HG02970 (cell line): ENCODE results near the gene CXCL14.

Experiments used
- ATAC-seq: cut with Tn5 transposase; IDR thresholded peaks from one replicate; pipeline ENCODE4 v1.9.1; 2021; ENCODE audit warnings: mild to moderate bottlenecking, moderate library complexity, moderate number of reproducible peaks; ENCODE audit not compliant: unreplicated experiment, low FRiP score

Gene CXCL14

DNA sequence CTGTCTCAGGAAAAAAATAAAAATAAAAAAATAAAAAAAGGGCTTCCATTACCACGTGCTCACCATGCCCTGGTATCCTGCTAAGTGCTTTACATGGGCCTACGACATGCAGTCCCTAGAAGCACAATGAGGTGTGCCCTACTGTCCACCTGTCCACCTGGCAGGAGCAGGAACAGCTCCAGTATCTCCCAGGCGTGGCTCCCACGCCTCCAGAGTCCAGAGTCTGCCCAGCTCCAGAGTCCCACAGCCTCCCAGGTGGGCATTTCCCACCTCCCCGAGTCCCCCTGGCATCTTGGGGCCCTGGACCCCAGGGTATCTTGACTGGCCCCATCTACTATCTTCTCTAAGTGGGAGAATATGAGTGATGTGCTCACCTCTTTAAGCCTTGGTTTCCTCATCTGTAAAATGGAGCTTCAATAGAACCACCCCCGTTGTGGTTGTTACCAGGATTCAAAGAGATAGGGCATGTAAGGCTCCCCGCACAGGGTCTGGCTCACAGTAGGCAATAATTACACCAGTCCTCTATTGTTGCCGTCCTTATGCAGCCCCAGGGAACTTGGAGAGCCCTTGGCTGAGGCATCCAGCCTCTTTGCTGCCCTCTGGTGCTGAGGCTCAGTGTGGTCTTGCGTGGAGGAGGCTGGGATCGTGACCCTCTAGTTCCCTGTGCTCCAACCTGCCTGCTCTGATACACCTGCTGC, 8.9 kb downstream of the CXCL14 start:
- no peak for ATAC-seq

DNA sequence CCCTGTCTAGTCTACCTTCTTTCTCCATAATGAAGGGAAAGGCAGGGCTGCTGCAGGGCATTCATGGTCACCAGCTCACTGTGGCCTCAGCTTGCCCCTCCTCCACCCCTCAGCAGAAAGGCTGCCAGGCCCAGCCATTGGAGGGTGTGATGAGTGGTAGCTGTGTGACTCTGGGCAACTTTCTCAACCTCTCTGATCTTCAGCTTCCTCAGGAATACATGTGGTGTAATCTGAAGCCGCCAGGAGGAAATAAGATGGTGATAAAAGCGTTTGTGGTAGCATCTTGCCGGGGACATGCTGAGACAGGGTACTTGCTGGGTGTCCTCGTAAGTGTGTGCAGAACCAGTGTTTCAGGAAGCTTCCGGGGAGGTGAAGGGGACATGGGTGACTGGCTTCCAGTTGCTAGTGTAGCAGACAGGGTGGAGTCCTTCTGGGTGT, 9.8 kb downstream of the CXCL14 start:
- no peak for ATAC-seq

DNA sequence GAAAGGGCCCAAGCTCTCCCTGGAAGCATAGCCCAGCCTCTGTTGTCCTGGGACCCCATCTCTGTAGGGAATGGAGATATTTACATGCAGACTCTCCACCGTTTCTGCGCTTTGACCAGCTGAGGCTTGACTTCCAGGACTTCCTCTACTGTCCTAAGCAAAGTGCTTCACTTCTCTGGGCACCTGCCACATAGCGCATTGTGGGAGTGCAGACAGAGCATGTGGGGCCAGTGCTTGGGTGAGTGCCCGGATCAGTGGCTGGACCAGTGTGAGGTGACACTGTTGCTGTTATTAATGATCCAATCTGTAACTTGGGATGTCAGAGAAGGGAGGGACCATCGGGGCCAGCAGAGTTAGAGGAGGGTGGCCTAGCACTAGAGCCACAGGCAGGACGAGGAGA, 10.5 kb downstream of the CXCL14 start:
- no peak for ATAC-seq

DNA sequence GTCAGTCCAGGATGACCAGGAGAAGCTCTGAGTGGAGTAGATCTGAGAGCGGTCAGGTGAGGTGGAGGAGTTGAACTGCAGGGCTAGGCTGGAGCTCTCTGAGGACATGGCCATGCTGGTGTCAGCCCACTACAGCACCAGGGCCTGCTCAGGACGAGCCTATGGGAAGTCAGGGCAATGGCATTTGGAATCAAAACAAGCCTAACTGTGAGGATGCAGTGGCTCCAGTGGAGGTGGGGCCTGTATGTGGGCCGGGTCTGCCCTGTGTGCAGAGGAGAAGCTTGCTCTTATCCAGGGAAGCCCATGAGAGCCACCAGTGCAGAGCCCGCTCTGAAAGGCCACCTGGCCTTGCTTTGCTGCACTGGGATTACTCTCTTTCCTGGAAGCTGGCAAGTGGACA, 11.1 kb downstream of the CXCL14 start:
- no peak for ATAC-seq

DNA sequence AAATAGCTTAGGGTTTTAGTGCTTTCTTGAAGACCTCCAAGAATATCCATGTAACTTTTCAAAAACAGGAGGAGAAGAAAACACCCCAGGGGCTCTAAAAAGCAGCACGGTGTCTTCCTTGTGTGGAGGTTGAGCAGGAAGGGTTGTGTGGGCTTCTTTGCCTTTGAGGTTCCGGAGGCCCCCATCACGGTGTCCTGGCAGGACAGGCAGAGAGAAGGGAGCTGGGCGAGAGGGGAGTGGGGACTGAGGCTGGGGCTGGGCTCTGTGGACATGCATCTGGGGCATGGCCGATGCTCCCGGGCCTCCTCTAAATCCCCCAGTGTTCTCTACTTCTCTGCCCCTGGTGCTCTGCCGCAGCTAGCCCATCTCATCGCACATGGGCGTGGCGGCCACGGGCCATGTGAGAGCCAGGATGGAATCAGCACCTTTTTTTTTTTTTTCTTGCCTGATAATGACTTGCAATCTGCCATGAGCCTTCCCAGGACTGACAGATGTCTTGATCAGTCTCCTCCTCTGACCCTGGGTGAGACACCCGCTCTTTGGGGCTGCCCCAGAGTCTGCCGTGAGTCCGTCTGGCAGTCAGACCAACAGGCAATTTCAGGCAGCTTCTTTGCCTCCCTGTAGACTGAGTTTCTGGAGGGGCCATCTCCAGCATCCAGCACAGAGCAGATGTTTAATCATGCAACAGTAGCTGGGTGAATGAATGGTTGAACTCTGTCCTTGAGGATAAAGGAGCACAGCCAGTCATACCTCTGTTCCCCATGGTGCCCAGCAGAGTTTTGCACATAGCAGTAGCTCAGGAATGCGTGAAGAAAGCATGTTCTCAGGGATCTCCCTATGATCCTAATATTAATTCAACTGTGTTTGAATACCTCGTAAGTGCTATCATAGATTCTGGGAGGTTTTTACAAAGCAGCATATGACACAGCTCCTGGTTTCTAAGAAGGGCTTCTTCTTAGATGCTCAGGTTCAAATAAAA, 12.1 kb downstream of the CXCL14 start:
- no peak for ATAC-seq

DNA sequence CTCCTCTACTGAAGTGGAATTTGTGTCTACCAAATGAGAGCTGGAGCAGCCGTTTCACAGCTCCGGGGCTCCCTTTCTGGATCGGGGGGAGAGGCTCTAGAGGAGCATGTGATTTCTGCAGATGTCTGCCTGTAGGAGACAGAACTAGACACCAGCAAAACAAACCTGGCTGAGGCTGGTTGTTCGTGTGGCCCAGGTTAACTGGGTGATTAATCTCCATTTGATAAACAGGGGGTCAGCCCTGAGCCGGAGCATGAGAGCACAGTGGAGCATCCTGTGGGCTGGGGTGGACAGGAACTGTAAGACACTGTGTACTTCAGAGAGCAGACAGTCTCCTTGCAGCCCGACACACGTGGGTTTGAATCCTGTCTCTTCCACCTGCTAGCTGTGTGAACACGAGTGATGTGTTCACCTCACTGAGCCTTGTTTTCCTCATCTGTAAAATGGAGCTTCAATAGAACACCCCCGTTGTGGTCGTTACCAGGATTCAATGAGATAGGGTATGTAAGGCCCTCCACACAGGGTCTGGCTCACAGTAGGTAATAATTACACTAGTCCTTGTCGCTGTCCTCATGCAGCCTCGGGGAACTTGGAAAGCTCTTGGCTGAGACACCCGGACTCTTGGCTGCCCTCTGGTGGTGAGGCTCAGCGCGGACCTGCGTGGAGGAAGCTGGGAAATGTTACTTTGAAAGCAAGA, 12.9 kb downstream of the CXCL14 start:
- no peak for ATAC-seq

DNA sequence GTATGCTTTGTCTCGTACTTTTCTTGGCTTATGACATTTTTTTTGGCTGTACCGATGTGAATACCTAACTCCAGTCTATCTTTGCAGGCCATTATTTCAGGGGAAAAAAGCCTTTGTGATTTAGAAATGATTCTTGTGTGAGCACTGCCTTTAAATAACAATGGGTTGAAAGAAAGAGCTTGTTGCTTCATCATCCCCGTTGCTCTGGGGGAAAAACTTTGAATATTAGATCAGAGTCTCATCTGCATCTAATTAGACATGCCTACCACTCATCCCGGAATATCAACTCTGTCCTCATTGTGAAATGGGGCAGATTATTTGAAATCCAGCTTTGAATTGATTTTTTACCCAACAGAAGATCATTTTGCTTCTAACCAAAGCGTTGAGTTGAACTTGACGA, 13.5 kb downstream of the CXCL14 start:
- ATAC-seq: no peak

DNA sequence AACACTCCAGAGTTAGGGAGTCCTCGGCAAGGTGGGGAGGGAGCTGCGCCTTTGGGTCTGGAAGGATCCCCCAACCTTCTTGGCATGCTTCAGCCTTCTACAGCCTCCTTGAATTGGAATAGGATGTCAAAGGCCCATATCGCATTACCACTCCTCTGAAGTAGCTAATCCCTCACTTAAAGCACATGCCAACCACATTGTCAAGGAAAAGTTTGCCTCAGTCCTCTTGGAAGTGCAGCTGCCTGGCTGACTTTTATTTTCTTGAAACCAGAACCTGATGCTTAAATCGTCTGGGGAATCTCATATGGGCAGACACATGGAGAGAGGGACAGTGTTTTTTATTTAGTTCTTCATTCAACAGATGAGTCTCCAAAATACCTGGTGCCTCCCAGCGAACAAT, 14.5 kb downstream of the CXCL14 start:
- ATAC-seq: no peak

DNA sequence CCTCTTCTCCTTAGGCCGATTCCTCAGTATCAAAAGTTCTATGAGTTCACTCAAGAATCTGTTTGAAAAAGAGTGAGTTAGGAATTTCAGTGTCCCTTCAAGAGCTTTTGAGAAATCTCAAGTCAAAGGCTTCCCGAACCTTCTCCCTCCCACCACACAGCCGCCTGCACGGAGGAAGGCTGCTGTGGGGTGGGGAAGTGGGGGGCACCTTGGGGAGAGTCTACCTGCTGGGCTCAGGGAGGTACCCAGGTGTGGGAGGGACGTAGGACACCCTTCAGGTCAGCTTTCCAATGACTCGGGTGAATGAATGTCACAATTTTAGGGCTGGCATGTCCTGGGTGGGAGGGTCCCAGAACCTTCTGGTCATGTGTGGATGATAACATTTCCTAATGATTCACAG, 17.5 kb downstream of the CXCL14 start:
- no peak for ATAC-seq

DNA sequence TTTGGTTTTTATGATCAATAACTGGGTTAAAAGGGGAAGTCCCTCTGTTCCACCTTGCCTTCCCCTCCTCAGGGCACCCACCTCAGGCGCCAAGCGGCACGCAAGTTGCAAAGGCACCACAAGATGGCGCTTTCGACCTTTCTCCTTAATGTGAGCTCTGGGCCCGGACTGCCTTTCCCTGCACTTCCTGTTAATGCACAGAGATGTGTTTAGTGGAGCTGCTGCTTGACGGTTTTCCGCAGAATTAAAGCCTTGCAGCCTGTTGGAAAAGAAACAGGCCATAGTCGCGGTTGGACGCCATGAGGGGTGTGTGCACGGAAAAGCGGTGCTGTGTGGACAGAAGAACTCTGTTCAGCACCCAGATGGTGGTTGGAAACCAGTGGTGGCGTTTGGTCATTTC, 17.9 kb downstream of the CXCL14 start:
- peak; percentile 82 for ATAC-seq

DNA sequence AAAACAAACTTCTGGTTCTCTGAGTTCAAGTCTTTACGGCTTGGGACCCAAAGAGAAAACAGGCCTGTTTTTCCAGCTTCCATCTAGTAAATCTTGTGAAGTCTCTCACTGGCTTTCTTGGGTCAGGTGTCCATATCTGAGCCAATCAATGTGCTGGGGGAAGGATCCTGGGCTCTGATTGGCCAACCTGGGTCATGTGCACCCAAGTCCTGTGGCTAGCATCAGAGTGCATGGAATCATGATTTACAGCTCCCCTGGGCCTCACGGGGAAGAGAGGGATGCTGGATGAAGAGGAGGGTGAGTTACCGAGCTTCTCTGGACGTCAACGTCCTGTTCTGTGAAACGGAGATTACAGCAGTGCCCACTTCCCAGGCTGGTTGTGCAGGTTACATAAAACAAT, 19.4 kb downstream of the CXCL14 start:
- ATAC-seq: no peak

DNA sequence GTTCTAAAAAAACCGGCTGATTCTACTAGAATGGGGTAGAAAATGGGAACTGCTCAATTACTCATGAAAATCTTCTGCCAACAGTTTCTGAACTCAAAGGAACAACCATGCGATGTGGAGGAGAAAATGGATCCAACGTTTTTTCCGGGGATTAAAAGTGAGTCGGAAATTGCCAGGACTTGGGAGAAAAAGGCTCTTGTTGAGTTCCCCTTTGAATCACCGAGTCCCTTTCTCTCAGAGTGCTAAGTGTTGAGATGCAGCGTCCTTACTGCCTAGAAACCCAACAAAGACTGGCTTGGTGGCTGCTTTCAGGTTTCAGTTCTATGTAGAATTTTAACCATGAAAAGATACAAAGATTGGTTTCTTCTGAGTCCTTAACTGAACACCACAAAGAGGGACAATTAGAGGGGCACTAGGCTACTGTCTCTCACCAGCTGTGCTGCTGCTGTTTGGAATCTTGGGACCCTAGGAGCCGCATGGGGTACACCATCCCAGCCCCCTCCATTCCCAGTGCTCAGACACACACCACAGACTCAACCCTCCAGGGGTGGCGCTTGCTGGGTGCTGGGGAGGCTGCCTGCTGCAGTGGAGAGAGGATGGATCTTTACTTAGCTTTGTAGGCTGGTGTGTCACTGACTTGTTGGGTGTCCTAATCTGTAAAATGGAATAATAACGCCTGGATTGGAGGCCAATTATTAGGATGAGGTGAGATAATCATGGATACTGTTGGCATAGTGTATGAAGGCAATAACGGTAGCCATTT, 21.5 kb downstream of the CXCL14 start:
- ATAC-seq: no peak

DNA sequence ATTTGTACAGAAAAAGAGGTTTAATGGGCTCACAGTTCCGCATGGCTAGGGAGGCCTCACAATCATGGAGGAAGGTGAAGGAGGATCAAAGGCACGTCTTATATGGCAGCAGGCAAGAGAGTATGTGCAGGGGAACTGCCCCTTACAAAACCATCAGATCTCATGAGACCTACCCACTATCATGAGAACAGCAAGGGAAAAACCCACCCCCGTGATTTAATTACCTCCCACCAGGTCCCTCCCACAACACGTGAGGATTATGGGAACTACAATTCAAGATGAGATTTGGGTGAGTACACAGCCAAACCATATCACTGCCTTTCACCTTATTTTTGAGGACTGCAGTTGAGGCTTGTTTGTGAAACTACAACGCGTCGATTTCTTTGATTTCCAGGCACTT, 22.2 kb downstream of the CXCL14 start:
- ATAC-seq: no peak

DNA sequence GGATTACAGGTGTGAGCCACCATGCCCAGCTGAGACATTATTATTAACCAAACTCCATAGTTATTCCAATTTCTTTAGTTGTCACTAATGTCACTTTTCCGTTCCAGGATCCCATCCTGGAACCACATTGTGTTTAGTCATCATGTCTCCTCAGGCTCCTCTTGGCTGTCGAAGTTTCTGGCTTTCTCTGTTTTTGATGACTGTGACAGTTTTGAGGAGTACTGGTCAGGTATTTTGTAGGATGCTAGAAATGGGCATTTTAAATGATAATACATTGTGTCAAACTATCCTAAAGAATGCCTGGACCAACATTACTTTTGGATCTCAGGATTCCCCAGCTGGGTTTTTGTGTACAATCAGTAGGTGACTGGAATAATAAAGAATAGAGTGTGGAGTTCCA, 23.3 kb downstream of the CXCL14 start:
- no peak for ATAC-seq

DNA sequence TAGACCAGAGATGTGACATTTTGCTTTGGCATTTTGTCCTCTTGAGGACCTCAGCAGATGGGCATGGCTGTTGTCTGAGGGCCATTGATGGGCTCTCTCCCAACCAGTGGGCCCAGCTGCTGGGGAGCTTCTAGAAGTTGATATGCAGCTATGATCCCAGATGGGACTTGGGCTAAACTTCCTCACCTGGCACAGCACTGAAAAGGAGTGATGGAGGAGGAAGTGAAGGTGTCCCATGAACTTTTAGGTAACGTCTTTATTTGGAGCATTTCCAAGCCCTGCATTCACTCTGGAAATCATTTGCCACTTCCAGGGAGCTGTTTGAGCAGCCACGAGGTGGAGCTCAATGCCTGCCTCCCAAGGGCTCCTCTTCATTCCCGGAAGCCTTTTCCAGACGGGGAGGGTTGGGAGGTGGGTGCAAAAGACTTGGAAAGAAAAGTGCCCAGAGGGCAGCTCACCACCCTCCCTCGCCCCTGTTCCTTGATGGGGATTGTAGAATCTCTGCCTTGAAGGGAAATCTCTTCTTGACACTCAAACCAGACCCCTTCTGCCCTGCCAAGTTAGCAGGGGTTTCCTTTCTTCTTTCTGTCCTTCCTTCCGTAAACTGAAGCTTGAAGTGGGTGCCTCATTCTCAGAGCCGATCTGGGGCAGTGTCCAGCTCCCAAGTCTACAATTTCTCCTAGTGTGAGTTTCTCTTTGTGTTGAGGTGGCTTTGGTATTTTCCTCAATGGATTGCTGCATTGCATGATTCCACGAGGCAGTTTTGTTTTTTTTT, 24.9 kb downstream of the CXCL14 start:
- ATAC-seq: no peak

DNA sequence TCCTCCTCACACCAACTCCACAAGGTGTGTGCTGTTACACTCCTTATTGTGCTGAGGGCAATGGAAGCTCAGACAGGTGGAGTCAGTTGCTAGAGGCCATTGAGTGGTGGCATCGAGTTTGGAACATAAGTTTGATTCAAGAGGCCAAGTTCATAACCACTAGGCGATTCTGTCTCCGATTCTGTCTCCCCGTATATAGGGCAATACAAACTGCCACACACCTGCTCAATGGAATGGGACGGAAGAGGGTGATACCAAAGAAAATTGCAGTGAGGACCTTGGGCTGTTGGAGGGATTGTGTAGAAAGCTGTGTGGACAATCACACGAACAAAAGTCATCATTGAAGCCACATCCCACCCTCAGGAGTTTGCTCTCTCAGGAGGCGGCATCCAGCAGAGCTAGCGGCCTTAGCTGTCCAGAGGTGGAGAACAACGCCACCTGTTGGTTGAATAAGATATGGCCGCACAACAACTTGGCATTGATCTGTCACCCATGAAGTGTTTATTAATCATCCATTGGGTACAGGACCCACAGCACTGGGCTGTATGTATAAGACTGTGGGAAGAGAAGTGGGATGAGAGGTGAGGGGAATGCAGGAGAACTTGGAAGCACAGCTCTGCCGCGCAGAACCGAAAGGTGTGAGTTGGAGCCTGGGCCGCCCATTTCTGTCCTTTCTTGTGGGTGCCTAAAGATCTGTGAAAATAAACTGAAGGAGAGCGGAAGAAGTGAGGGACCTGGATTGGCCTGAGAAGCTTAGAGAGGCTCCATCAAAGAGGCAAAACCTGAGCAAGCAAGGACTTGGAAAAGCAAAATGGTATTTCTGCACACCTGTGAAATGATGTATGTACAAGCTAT, 27.0 kb downstream of the CXCL14 start:
- no peak for ATAC-seq

DNA sequence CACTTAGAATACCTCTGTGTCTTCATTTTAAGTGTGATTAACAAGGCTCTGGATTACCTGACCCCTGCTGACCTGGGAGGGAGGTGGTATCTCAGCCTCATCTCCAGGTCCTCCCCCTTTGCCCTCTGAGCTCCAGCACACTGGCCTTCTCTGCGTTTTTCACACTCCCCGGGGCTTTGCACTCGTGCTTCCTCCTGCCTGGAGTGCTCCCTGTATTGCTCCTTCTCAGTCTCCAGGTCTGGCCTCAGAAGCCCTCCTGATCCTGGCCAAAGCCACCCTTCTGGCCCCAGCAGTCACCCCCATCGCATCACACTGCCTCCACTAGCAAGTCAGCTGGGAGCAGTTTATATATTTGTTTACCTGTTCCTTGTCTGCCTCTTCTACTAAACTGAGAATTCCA, 29.4 kb downstream of the CXCL14 start:
- no peak for ATAC-seq

DNA sequence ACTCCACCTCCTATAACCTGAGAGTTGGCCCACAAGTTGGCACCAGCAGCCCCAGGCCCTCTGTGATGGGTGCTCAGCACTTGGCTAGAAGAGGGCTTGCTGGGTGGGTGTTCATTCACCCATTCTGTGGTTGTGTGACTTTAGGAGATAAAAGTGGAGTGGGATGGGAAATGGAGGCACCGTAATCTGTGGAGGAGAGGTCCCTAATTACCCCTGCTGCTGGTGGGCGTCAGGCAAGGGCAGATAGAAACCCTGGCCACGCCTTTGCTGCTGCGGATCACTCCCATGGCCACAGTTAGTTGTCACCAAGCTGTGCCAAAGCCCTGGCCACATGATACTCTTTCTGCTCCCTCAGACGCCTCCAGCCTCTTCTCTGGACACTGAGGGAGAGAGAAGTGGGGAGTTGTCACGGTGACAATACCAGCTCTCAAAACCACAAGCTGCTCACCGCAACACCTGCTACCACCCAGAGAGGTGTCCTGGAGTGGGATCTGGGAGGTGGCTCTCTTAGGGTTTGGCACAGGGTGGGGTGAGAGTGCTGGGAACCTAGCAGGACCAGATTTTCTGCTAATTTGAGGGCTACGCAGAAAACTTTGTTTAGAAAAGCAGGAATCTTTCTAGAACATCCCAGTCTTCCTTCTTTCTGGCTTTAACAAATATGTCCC, 31.1 kb downstream of the CXCL14 start:
- ATAC-seq: no peak
